GM10248 (cell line): Measurements from ENCODE around the gene MESD.

Source experiments
- CTCF ChIA-PET: fragments of 300-600 bp; sonication (Branson Sonifier 250); formaldehyde crosslinking; extraction: SDS; loops from one replicate; lab custom pipeline; 2021; ENCODE audit warnings: antibody characterized with exemption; lab: Yijun Ruan, JAX
- POLR2A ChIA-PET: fragments of 350-650 bp; sonication (Branson Sonifier 250); formaldehyde crosslinking; extraction: SDS; loops from one replicate; lab custom pipeline; 2020; ENCODE audit warnings: antibody characterized with exemption; lab: Yijun Ruan, JAX
- DNase-seq: peaks from one replicate; pipeline ENCODE4 v3.0.0; 2012; ENCODE audit errors: extremely low spot score
- CTCF ChIP-seq: IDR thresholded peaks from 2 replicates; pipeline ENCODE4 v1.5.1; 2012; ENCODE audit warnings: mild to moderate bottlenecking, low read depth; ENCODE audit errors: extremely low read depth, missing control alignments, control extremely low read depth

The MESD gene

GRCh38 chr15:80979538-80980200 lies 9.9 kb downstream of the MESD start:
- POLR2A ChIA-PET = interaction anchor here (0.5 kb wide), 1 partner anchor 813 kb away, joined by 5 read pairs; no protein-coding TSS in a partner anchor
- no peak for TF ChIP-seq CTCF

GRCh38 chr15:80978685-80979329 lies 10.8 kb downstream of the MESD start:
- POLR2A ChIA-PET = no interaction called here
- DNase-seq = no peak
- no peak for TF ChIP-seq CTCF
- CTCF ChIA-PET = interaction anchor here (1.0 to 2.4 kb wide), 6 partner anchors 9 to 290 kb away, joined by 3 to 28 read pairs (median 4); no protein-coding TSS in a partner anchor

More at GRCh38 chr15:80979538-80980200, 9.9 kb downstream of the MESD start:
- CTCF ChIA-PET = interaction anchor here (0.9 to 2.4 kb wide), 9 partner anchors 9 to 289 kb away, joined by 3 to 28 read pairs (median 3); no protein-coding TSS in a partner anchor
- no peak for DNase-seq

- POLR2A ChIA-PET = no interaction called here
- peak; percentile 32 for DNase-seq
- TF ChIP-seq CTCF = peak; percentile 25
- CTCF ChIA-PET = interaction anchor here (0.8 to 4.9 kb wide), 6 partner anchors 10 to 298 kb away, joined by 3 to 50 read pairs (median 6); no protein-coding TSS in a partner anchor
These were observed 12.0 kb downstream of the MESD start for GRCh38 chr15:80977627-80978036.

GRCh38 chr15:80976851-80977250 lies 12.8 kb downstream of the MESD start:
- ChIA-PET CTCF (interaction anchor here (1.2 to 4.9 kb wide), 6 partner anchors 9 to 289 kb away, joined by 3 to 50 read pairs (median 7); no protein-coding TSS in a partner anchor), POLR2A (no interaction called here)

GRCh38 chr15:80974914-80975313 lies 14.7 kb downstream of the MESD start:
- CTCF ChIA-PET = interaction anchor here (1.3 to 4.9 kb wide), 2 partner anchors 291 to 519 kb away, joined by 4 to 50 read pairs; no protein-coding TSS in a partner anchor
- DNase-seq = no peak

More at GRCh38 chr15:80976851-80977250, 12.8 kb downstream of the MESD start:
- DNase-seq = no peak
- TF ChIP-seq CTCF = no peak

More at GRCh38 chr15:80974914-80975313, 14.7 kb downstream of the MESD start:
- TF ChIP-seq CTCF = no peak
- POLR2A ChIA-PET = no interaction called here
